GM21576 (cell line): ENCODE data around the gene MEPCE.
"Not testable (repeated sequence)": the region's sequence is repeated elsewhere in the genome, so short reads cannot be mapped to it uniquely, and the experiment has no call there.

Experiments
- ATAC-seq: cut with Tn5 transposase; IDR thresholded peaks from one replicate; pipeline ENCODE4 v1.9.1; 2021; ENCODE audit warnings: mild to moderate bottlenecking, moderate library complexity; ENCODE audit not compliant: unreplicated experiment

MEPCE gene

GRCh38 chr7:100433592-100434296, 4.1 kb downstream of the MEPCE start:
- ATAC-seq: no peak

- no peak for ATAC-seq
Observed at GRCh38 chr7:100434297-100435144, 4.9 kb downstream of the MEPCE start.

GRCh38 chr7:100435401-100436304, 6.0 kb downstream of the MEPCE start:
- ATAC-seq: peak; percentile 20

- no peak for ATAC-seq
Observed at GRCh38 chr7:100437150-100438100, 7.8 kb downstream of the MEPCE start.

- ATAC-seq: no peak
Observed at GRCh38 chr7:100438172-100438571, 8.5 kb downstream of the MEPCE start.

- not testable (repeated sequence) for ATAC-seq
Observed at GRCh38 chr7:100438731-100439130, 9.1 kb downstream of the MEPCE start.

- not testable (repeated sequence) for ATAC-seq
Observed at GRCh38 chr7:100439244-100439643, 9.6 kb downstream of the MEPCE start.

GRCh38 chr7:100441641-100442535, 12.3 kb downstream of the MEPCE start:
- ATAC-seq: no peak

GRCh38 chr7:100443096-100443840, 13.6 kb downstream of the MEPCE start:
- ATAC-seq: no peak

- ATAC-seq: no peak
Observed at GRCh38 chr7:100444311-100445278, 15.0 kb downstream of the MEPCE start.

- no peak for ATAC-seq
Observed at GRCh38 chr7:100446040-100446439, 16.4 kb downstream of the MEPCE start.

- ATAC-seq: not testable (repeated sequence)
Observed at GRCh38 chr7:100447363-100447762, 17.7 kb downstream of the MEPCE start.

GRCh38 chr7:100449190-100449795, 19.7 kb downstream of the MEPCE start:
- no peak for ATAC-seq

- no peak for ATAC-seq
Observed at GRCh38 chr7:100452513-100452912, 22.9 kb downstream of the MEPCE start.

GRCh38 chr7:100453854-100454253, 24.2 kb downstream of the MEPCE start:
- not testable (repeated sequence) for ATAC-seq

GRCh38 chr7:100455206-100455605, 25.6 kb downstream of the MEPCE start:
- no peak for ATAC-seq

- no peak for ATAC-seq
Observed at GRCh38 chr7:100456562-100456961, 26.9 kb downstream of the MEPCE start.
